ENCODE data around the gene MYOZ1. TPM values are rescaled to one million over a fixed set of nuclear protein-coding genes. Genes with fewer than 3 reads are reported as not detected.
A peak's percentile ranks its signal among the peaks of the same experiment; 100 is the strongest.

Gene MYOZ1
- total and polyA plus RNA-seq, 2 donors (not counting 1 experiment from before 2014, with no cell fraction given) = not detected

DNA sequence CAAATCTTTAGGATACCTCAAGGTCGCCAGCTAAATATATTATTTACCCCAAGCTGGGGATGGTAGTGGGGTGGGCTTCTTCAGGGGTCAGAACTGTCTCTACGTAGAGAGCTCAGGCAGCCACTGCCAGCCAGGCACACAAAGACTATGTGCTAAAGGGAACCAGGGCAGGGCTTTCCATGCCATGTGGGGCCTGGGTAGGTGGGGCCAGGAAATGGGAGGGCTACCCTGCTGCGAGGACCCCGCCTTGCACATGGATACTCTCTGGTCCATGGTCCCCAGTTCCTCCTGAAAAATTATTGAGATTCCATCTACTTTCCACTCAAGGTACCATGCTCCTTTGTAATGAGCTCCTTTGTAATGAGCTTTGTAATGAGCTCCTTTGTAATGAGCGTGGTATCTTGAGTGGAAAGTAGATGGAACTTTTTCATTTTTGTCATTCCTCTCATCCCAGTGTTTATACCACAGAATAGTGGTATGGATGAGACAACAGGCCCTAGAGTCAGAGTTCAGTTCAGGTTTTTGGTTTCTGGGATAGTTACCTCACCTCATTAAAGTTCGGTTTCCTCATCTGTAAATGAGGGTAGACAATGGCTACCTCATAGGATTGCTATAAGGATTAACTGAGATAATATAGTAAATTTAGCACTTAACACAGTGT, 8.7 kb upstream of the MYOZ1 start:
- H3K4me3 Mint-ChIP-seq = peak overlapping the region; percentile 31
- Histone ChIP-seq H3K9ac (ENCODE audit: low read length) (no peak overlapping the region), H3K27ac (ENCODE audit: low read length in 2 of 2) (no peak overlapping the region), H4K20me1 (ENCODE audit: control insufficient read depth, insufficient read depth, low read length, poor library complexity, severe bottlenecking) (no peaks in the 10 kb centered on the region), H2AFZ (ENCODE audit: insufficient read depth, low read depth, low read length, poor library complexity, severe bottlenecking) (no peak overlapping the region), H3K4me2 (replicated peaks; ENCODE audit: low read depth, low read length, poor library complexity, severe bottlenecking) (no peak overlapping the region), H3K9me3 (ENCODE audit: control extremely low read depth in 1 of 3, control insufficient read depth in 2 of 3, insufficient read depth in 1 of 3, low read length in 2 of 3) (no peaks in the 10 kb centered on the region), H3K79me2 (ENCODE audit: control insufficient read depth, insufficient read depth, low read length) (no peaks in the 10 kb centered on the region), H3K36me3 (replicated peaks in 1 of 2; ENCODE audit: control extremely low read depth in 1 of 2, control insufficient read depth in 1 of 2, extremely low read depth in 1 of 2, insufficient read depth in 2 of 2, low read length in 1 of 2) (no peaks in the 10 kb centered on the region), H3K4me1 (ENCODE audit: control insufficient read depth in 2 of 2, insufficient read depth in 2 of 2, low read length in 2 of 2) (peaks cover 6 to 15% of the 10 kb centered on the region in 2 donors), H3K4me3 (ENCODE audit: control extremely low read depth in 1 of 5, extremely low read depth in 1 of 5, insufficient read depth in 1 of 5, low read depth in 2 of 5, low read length in 4 of 5) (no peak overlapping the region), H3K27me3 (replicated peaks in 1 of 4; ENCODE audit: control extremely low read depth in 1 of 4, control insufficient read depth in 3 of 4, insufficient read depth in 4 of 4, low read length in 3 of 4) (peaks cover 0 to 10% (median 0%) of the 10 kb centered on the region in 4 experiments)
- POLR2A ChIA-PET = no interaction called here
- CTCF ChIA-PET = interaction anchor here (0.5 kb wide), 1 partner anchor 21 kb away, joined by 4 read pairs; no protein-coding TSS in a partner anchor
- no CpG with 5 or more reads among the region's 6 CpGs for WGBS (ENCODE audit: insufficient coverage)
- no peaks in the 10 kb centered on the region for H3K27me3 Mint-ChIP-seq
- H3K4me1 Mint-ChIP-seq = peaks cover 24% of the 10 kb centered on the region
- intact Hi-C loops (cut with micrococcal nuclease) = no loop called here
- H3K27ac Mint-ChIP-seq = no peak overlapping the region
- H3K9me3 Mint-ChIP-seq (ENCODE audit: insufficient read depth) = no peaks in the 10 kb centered on the region
- ATAC-seq (ENCODE audit: low read depth) (no peak), DNase-seq (no peak)
- TF ChIP-seq EZH2 (IDR thresholded peaks at IDR 0.05; ENCODE audit: borderline replicate concordance, insufficient read depth, low read depth, low read length, poor library complexity, severe bottlenecking) = no peak
- TF ChIP-seq, protein P1, sequence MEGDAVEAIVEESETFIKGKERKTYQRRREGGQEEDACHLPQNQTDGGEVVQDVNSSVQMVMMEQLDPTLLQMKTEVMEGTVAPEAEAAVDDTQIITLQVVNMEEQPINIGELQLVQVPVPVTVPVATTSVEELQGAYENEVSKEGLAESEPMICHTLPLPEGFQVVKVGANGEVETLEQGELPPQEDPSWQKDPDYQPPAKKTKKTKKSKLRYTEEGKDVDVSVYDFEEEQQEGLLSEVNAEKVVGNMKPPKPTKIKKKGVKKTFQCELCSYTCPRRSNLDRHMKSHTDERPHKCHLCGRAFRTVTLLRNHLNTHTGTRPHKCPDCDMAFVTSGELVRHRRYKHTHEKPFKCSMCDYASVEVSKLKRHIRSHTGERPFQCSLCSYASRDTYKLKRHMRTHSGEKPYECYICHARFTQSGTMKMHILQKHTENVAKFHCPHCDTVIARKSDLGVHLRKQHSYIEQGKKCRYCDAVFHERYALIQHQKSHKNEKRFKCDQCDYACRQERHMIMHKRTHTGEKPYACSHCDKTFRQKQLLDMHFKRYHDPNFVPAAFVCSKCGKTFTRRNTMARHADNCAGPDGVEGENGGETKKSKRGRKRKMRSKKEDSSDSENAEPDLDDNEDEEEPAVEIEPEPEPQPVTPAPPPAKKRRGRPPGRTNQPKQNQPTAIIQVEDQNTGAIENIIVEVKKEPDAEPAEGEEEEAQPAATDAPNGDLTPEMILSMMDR (IDR thresholded peaks at IDR 0.05) = no peak

All from B cell (primary cell).